ENCODE results near the gene DDRGK1.
"Not testable (repeated sequence)": the region's sequence is repeated elsewhere in the genome, so short reads cannot be mapped to it uniquely, and the experiment has no call there.

The DDRGK1 gene

GRCh38 chr20:3163099-3164042 lies 41.1 kb downstream of the DDRGK1 start:
- no peak for DNase-seq

DNA sequence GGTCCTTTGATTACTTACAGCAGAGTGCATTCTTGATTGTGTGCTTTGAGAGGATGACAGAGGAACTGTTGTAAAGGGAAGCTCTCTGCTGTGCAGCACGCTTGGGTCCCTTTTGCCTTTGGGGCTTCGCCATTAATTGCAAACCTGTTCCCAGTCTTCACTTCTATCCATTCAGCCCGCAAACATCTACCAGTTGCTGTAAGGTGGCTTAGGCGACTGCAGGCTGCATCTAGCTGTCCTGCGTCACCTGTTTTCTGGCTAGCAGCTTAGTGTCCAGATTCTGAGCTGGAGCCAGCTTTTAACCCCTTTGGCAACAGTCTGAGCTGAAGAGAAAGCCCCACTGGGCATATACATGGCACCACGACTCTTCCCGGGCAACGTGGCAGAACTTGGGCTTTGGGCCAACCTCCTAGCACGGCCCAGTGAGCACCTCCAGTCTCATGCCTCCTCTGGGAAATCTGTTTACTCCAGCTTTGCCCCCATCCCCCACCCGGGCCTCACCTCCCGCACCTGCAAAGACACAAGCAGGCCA lies 42.3 kb downstream of the DDRGK1 start:
- no peak for DNase-seq

DNA sequence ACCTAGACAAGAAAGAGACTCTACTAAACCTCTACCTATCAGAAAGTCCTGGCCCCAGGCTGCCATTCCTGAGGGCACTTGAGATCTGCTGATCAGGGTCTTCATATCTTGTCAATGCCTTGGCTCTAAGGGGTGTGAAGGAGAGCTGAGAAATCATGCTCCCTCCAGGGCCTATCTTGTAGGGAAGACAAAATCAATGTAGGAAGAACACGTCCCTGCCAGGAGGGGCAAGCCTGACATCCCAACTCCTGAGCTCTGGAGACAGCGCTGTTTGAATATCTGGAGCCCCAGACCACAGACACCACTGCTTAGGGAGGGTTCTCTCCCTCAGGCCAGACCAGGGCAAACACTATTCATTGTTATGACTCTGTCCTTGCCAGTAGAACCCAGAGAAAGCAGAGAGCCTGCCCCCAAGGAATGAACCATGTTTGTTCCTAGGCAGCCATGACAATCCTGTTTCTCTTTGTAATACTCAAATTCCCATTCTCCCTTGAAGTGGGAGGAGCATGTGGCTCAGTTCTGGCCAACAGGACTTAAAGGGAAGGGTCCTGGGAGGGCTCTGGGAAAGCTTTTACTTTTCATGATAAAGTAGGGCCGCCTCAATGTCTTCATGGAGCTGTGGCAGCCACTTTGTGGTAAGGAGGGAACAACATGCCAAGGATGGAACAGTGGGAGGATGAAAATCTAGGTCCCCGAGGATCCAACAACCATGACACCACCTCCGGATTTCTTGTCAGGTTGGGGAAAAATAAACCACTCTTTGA lies 43.0 kb downstream of the DDRGK1 start:
- no peak for DNase-seq

DNA sequence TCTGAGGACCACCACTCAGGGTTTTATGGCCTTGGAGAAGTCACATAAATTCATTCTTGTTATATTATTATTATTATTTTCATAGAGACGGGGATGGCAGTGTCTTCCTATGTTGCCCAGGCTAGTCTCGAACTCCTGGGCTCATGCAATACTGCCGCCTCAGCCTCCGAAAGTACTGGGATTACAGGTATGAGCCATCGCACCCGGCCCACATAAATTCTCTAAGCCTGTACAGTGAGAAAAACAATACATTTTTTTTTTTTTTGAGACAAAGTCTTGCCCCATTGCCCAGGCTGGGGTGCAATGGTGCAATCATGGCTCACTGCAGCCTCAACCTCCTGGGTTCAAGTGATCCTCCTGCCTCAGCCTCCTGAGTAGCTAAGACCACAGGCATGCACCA lies 44.1 kb downstream of the DDRGK1 start:
- DNase-seq = no peak

DNA sequence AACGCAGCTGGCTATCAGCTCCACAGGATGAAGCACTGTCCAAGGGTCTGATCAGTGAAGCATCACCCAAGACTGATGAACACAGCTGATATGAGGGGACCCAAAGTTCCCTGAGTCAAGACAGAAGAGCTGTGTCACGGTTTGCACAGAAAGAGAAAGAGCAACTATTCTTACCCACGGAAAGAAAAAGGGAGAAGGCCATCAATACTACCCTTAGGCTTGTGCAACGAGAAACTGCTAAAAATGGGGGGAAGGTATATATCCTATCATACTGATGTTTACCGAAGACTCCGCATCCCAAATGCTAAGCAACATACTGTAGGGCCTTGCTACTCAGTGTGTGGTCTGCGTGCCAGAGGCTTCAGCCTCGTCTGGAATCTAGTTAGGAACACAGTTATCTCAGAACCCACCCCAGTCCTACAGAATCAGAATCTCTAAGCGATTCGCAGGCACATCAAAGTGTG lies 45.5 kb downstream of the DDRGK1 start:
- DNase-seq = peak; percentile 28

DNA sequence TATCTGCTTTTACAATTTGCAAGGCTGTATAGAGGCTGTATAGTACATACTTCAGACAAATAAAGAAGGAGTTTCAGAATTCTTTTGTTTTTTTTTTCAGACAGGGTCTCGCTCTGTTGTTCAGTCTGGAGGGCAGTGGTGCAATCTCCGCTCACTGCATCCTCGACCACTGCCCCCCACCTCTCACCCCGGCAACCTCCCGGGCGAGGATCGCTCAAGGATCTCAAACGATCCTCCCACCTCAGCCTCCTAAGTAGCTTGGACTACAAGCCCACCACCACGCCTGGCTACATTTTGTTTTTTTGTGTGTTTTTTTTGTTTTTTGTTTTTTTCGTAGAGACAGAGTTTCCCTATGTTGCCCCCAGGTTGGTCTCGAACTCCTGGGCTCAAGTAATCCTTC lies 46.7 kb downstream of the DDRGK1 start:
- DNase-seq = no peak

DNA sequence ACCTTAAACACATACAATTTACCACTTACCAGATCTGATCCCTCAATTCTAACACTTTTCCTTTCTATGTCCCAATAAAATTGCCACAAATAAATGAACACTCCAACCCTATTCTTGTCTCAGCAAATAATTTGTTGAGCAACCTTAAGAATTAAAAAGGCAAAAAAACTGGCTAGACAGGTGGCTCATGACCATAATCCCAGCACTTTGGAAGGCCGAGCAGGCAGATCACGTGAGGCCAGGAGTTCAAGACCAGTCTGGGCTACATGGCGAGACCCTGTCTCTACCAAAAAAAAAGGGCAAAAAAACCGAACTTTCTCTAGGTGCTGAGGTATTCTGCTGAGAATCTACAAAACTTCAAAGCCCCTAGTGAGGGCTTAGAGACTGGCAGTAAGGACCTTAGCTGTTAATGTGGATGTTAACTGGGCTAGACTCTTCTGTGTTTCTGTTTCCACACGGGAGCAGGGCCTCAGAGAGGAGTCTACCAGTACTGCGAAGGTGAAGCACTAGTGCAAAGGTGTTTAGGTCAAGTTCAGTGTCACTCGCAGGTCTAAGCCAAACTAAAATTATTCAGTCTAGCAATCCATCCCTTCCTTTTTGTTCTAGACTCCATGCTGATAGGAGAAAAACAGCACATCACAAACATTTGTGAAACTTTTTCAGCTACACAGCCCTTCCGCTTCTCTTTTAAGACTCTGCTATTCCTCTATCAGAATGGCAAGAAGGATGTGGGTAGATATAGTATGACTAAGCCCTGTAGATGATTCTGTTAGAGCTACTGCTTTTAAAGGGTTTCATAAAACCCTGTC lies 47.5 kb downstream of the DDRGK1 start:
- DNase-seq = peak; percentile 59

DNA sequence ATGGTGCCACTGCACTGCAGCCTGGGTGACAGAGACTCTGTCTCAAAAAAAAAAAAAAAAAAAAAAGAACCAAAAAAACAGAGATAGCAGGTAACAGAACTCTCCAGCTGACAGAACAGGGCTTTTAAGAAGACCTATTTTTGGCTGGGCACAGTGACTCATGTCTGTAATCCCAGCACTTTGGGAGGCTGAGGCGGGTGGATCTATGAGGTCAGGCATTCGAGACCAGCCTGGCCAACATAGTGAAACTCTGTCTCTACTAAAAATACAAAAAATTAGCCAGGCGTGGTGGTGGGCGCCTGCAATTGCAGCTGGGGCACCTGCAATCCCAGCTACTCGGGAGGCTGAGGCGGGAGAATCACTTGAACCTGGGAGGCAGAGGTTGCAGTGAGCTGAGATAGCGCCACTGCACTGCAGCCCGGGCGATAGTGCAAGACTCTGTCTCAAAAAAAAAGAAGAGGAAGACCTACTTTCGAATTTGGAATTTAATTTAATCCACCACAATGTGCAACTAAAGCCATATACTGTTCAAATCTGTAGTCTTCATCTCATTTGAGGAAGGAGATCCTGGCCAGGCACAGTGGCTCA lies 52.3 kb downstream of the DDRGK1 start:
- not testable (repeated sequence) for DNase-seq

GRCh38 chr20:3150908-3151307 lies 53.6 kb downstream of the DDRGK1 start:
- DNase-seq = no peak

DNA sequence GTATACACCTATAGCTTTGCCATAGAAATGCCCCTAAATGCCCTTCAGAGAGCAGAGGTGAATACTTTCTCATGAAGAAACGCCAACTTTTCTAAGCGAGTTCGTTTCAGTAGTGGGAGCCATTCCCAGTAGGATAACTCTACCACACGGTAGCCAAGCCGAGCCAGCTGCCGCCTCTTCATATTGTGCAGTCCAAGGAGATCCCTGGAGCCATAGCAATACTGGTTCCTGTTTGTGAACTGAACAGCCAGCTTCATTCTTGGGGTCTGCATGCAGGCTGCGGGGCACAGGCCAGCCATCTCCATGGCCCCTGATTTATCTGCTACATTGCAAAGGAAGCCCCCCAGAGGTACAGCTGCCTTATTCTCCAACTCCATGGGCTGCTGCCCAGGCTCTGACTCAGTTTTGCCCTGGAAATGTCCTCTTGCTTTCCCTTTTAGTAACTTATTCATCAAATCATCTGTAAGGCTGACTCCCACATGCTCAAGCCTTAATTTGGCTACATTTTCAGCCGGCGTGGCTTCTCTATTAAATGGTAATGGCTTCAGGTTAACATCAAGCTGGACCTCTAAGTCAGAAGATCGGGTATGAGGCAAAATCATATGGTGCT lies 57.6 kb downstream of the DDRGK1 start:
- no peak for DNase-seq

DNA sequence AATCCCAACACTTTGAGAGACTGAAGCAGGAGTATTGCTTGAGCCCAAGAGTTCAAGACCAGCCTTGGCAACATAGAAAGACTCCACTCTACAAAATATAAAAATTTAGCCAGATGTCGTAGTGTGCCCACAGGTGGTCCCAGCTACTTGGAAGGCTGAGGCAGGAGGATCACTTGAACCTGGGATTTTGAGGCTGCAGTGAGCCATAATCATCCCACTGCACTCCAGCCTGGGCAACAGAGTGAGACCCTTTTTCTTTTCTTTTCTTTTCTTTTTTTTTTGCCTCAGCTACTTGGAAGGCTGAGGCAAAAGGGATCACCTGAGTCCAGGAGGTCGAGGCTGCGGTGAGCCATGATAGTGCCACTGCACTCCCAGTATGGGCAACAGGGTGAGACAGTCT lies 62.7 kb downstream of the DDRGK1 start:
- no peak for DNase-seq
